ENCODE data around the gene RPL10.

RPL10 gene

GRCh38 chrX:154411981-154412340 lies 13.8 kb downstream of the RPL10 start (continued):
- TF ChIP-seq TOX (CRISPR knock-in tag; IDR thresholded peaks at IDR 0.05; ENCODE audit: borderline replicate concordance) (no peak), PPARA (CRISPR knock-in tag; IDR thresholded peaks at IDR 0.05; ENCODE audit: borderline replicate concordance) (no peak), ZC3H10 (CRISPR knock-in tag; IDR thresholded peaks at IDR 0.05) (no peak), TCF4 (CRISPR knock-in tag; IDR thresholded peaks at IDR 0.05; ENCODE audit: borderline replicate concordance) (no peak)

GRCh38 chrX:154412468-154412867 lies 14.3 kb downstream of the RPL10 start:
- no peak for TF ChIP-seq POU6F1 (CRISPR knock-in tag; IDR thresholded peaks at IDR 0.05; ENCODE audit: borderline replicate concordance, low read depth)
- TF ChIP-seq, protein P1, sequence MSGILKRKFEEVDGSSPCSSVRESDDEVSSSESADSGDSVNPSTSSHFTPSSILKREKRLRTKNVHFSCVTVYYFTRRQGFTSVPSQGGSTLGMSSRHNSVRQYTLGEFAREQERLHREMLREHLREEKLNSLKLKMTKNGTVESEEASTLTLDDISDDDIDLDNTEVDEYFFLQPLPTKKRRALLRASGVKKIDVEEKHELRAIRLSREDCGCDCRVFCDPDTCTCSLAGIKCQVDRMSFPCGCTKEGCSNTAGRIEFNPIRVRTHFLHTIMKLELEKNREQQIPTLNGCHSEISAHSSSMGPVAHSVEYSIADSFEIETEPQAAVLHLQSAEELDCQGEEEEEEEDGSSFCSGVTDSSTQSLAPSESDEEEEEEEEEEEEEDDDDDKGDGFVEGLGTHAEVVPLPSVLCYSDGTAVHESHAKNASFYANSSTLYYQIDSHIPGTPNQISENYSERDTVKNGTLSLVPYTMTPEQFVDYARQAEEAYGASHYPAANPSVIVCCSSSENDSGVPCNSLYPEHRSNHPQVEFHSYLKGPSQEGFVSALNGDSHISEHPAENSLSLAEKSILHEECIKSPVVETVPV (CRISPR knock-in tag; IDR thresholded peaks at IDR 0.05): no peak
- ATAC-seq: no peak

DNA sequence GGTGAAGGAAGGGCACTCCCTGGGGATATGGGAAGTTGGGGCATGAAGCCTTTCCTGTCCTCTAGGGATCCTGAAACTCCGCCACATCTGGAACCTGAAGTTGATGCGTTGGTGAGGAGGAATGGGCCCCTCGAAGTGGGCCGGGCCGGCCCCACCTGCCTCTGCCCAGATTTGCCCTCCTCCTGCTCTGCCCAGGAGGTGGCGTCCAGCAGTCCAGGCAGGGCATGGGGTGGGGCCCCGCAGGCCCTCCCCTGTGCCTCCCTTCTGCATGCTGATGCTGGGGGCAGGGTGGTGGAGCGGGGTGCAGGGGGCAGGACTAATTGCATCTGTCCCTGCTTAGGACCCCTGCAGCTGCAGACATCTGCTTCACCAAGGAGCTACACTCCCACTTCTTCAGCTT lies 15.0 kb downstream of the RPL10 start:
- TF ChIP-seq ARNTL (CRISPR knock-in tag; IDR thresholded peaks at IDR 0.05; ENCODE audit: borderline replicate concordance, low read depth) (no peak), BACH2 (CRISPR knock-in tag; IDR thresholded peaks at IDR 0.05; ENCODE audit: borderline replicate concordance) (no peak), ZFP30 (CRISPR knock-in tag; IDR thresholded peaks at IDR 0.05) (no peak), ZFP3 (CRISPR knock-in tag; IDR thresholded peaks at IDR 0.05) (no peak), TSHZ2 (CRISPR knock-in tag; IDR thresholded peaks at IDR 0.05) (no peak), TOX (CRISPR knock-in tag; IDR thresholded peaks at IDR 0.05; ENCODE audit: borderline replicate concordance) (no peak), CSDC2 (CRISPR knock-in tag; IDR thresholded peaks at IDR 0.05) (no peak), ZNF8 (CRISPR knock-in tag; IDR thresholded peaks at IDR 0.05) (no peak)
- TF ChIP-seq, protein P2, sequence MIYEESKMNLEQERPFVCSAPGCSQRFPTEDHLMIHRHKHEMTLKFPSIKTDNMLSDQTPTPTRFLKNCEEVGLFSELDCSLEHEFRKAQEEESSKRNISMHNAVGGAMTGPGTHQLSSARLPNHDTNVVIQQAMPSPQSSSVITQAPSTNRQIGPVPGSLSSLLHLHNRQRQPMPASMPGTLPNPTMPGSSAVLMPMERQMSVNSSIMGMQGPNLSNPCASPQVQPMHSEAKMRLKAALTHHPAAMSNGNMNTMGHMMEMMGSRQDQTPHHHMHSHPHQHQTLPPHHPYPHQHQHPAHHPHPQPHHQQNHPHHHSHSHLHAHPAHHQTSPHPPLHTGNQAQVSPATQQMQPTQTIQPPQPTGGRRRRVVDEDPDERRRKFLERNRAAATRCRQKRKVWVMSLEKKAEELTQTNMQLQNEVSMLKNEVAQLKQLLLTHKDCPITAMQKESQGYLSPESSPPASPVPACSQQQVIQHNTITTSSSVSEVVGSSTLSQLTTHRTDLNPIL (CRISPR knock-in tag; IDR thresholded peaks at IDR 0.05; ENCODE audit: low read depth): no peak
- no peak for ATAC-seq

GRCh38 chrX:154417157-154417556 lies 19.0 kb downstream of the RPL10 start:
- ATAC-seq: no peak
- no peak for TF ChIP-seq BACH2 (CRISPR knock-in tag; IDR thresholded peaks at IDR 0.05; ENCODE audit: borderline replicate concordance)
- no peak for TF ChIP-seq GLIS3 (CRISPR knock-in tag; IDR thresholded peaks at IDR 0.05)
- TF ChIP-seq PPARA (CRISPR knock-in tag; IDR thresholded peaks at IDR 0.05; ENCODE audit: borderline replicate concordance): no peak
- no peak for TF ChIP-seq ZNF70 (CRISPR knock-in tag; IDR thresholded peaks at IDR 0.05)
- no peak for TF ChIP-seq CSDC2 (CRISPR knock-in tag; IDR thresholded peaks at IDR 0.05)
- no peak for TF ChIP-seq OSR1 (CRISPR knock-in tag; IDR thresholded peaks at IDR 0.05)
- no peak for TF ChIP-seq TSHZ2 (CRISPR knock-in tag; IDR thresholded peaks at IDR 0.05)
- TF ChIP-seq TCF4 (CRISPR knock-in tag; IDR thresholded peaks at IDR 0.05; ENCODE audit: borderline replicate concordance): no peak
- TF ChIP-seq ZNF8 (CRISPR knock-in tag; IDR thresholded peaks at IDR 0.05): no peak
- TF ChIP-seq ESRRG (CRISPR knock-in tag; IDR thresholded peaks at IDR 0.05): no peak
- TF ChIP-seq ZC3H10 (CRISPR knock-in tag; IDR thresholded peaks at IDR 0.05): no peak
- TF ChIP-seq TOX (CRISPR knock-in tag; IDR thresholded peaks at IDR 0.05; ENCODE audit: borderline replicate concordance): no peak
- no peak for TF ChIP-seq ARNTL (CRISPR knock-in tag; IDR thresholded peaks at IDR 0.05; ENCODE audit: borderline replicate concordance, low read depth)
- TF ChIP-seq ZFP30 (CRISPR knock-in tag; IDR thresholded peaks at IDR 0.05): no peak
- TF ChIP-seq ISL1 (CRISPR knock-in tag; IDR thresholded peaks at IDR 0.05): no peak
- no peak for TF ChIP-seq SNAI2 (CRISPR knock-in tag; IDR thresholded peaks at IDR 0.05)

Measured in SK-N-SH treated with all-trans-retinoic acid at 6 μM for 48 hours (cell line).